NCI-H748 treated with DMSO at 0.1 percent for 48 hours (cell line): Measurements from ENCODE around the gene MRPL40.

Experiments used
- DNase-seq: peaks from one replicate; lab custom pipeline; 2025; lab: John Stamatoyannopoulos, UW

Gene MRPL40

GRCh38 chr22:19483481-19484244, 51.3 kb downstream of the MRPL40 start:
- no peak for DNase-seq
